ENCODE results near the gene LARGE2.

- TF ChIP-seq CTCF (IDR thresholded peaks at IDR 0.05) (no peak), POLR2AphosphoS5 (IDR thresholded peaks at IDR 0.05) (no peak)
Measured at GRCh38 chr11:45900916-45901617, 21.4 kb upstream of the LARGE2 start.

All from gastroesophageal sphincter (tissue), 3 donors.